GM18499 (cell line): ENCODE data around the gene CERCAM.
"Not testable (repeated sequence)": the region's sequence is repeated elsewhere in the genome, so short reads cannot be mapped to it uniquely, and the experiment has no call there.

Source experiments
- ATAC-seq: cut with Tn5 transposase; IDR thresholded peaks from one replicate; pipeline ENCODE4 v1.9.1; 2021; ENCODE audit warnings: moderate number of reproducible peaks; ENCODE audit not compliant: insufficient read depth, unreplicated experiment

Gene CERCAM

GRCh38 chr9:128446505-128446904 lies 25.8 kb downstream of the CERCAM start:
- not testable (repeated sequence) for ATAC-seq

GRCh38 chr9:128448746-128449145 lies 28.1 kb downstream of the CERCAM start:
- ATAC-seq, result no peak

DNA sequence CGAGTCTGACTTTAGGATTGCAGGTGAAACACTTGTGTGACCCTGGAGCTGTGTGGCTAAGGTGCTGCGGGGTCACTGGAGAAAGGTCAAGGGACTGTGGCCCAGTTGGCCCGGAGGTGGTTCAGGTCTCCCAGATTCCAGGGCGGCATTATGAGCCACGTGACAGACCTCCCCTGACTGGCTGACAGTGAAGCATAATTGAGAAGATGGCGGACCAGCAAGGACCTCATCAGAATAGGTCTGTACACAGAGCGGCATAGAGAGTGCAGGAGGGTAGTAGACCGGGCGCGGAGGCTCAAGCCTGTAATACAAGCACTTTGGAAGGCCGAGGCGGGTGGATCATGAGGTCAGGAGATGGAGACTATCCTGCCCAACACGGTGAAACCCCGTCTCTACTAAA lies 34.3 kb downstream of the CERCAM start:
- ATAC-seq, result no peak

GRCh38 chr9:128455849-128456612 lies 35.4 kb downstream of the CERCAM start, which contains the start of gene ODF2:
TSS of gene ODF2 (plus strand) at chr9:128456006. CDS start at chr9:128456092, 86 bp downstream.
- peak; percentile 54 for ATAC-seq

DNA sequence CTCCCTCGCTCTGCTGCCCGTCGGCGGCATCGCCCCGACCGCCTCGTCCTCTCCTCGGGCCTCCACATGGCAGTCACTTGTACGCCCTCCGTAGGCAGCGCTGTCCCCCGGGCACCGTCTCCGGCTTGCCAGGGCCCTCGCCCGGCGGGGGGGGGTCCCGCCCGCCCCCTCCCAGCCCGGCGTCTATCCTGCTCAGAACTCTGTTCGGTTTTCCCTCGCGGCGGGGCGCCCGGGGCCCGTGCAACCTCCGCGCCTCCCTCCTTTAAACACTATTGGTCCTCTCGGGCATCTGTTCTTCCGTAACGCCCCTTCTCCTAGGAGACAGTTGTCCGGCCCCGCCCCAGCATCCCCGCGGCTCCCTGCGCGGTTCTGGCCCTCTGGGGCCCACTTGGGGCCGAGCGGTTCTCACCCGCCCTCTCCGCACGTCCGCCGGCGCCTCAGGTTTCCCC lies 36.0 kb downstream of the CERCAM start:
- peak; percentile 35 for ATAC-seq

DNA sequence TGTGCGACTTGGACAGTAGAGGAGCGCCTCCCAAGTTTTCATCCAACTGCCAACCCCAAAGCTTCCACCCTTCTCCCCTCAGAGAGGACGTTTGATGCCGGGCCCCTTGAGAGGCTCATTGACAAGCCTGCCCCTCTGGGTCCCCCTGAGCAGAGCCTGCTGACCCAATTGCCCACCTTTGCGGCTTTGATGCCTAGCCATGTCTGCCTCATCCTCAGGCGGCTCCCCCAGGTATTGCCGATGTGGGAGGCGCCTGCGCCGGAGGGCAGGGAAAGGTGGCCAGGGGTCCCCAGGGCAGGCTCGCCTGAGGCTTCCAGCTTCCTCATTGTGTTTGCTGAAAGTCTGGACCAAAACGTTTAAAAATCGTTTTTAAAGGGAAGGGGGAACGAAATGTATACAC lies 36.5 kb downstream of the CERCAM start:
- ATAC-seq, result no peak

- no peak for ATAC-seq
Measured at GRCh38 chr9:128459011-128459410, 38.4 kb downstream of the CERCAM start.

- ATAC-seq, result no peak
Measured at GRCh38 chr9:128469070-128469469, 48.4 kb downstream of the CERCAM start.

- no peak for ATAC-seq
Measured at GRCh38 chr9:128470560-128470959, 49.9 kb downstream of the CERCAM start.

- ATAC-seq, result no peak
Measured at GRCh38 chr9:128473104-128473503, 52.4 kb downstream of the CERCAM start.

DNA sequence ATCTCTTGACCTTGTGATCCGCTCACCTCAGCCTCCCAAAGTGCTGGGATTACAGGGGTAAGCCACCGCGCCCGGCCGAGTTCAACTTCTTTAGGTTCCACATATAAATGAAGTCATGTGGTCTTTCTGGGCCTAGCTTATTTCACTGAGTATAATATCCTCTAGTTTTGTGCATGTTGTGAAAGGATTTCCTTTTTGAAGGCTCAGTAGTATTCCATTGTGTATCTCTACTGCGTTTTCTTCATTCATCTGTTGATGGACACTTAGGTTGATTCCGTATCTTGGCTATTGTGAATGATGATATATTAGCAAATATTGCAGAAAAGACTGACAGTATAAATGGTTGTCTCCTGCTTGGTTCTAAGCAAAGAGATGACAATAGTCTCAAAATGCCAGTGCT lies 55.2 kb downstream of the CERCAM start:
- no peak for ATAC-seq

- ATAC-seq, result no peak
Measured at GRCh38 chr9:128479262-128479661, 58.6 kb downstream of the CERCAM start.

DNA sequence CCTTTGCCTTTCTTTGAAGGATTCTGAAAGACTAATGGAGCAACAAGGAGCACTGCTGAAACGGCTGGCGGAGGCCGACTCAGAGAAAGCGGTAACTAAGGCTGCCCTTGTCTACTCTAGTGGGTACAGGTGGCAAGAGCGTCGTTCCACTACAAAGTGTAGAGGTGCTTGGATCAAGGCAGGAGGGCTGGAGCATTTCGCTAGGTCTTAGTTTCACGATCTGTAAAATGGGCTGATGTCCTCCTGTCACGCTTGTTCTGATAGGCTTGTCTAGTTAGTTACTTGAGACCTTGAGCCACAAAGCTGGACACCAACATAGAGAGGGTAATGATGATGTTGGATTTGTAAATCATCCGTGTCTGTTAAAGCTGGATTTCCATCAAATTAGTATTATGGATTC lies 60.9 kb downstream of the CERCAM start:
- ATAC-seq, result no peak

- ATAC-seq, result no peak
Measured at GRCh38 chr9:128482186-128482585, 61.5 kb downstream of the CERCAM start.

GRCh38 chr9:128484686-128485413 lies 64.2 kb downstream of the CERCAM start:
- ATAC-seq, result no peak

- no peak for ATAC-seq
Measured at GRCh38 chr9:128485414-128485855, 64.8 kb downstream of the CERCAM start.

DNA sequence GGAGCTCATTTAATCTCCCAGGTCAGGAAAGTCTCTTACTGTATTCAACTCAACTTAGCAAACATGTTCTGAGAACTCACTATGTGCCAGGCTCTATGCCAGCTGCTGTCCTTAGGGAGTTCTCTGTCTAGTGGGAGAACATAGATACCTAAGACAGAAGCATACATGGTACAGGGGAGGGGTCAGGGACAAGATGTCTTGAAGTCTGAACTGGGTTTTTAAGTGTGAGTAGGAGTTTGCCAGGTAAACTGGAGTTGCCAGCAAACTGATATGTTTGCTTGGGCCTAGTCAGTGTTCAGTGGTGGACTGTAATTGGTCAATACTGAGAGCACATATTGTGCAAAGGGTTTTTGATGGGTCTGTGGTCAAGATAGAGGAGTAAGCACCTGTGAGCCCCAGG lies 65.5 kb downstream of the CERCAM start:
- no peak for ATAC-seq
